Neuronal stem cell (in vitro differentiated cells): Measurements from ENCODE around the gene TBC1D28.
A peak's percentile ranks its signal among the peaks of the same experiment; 100 is the strongest.
"Not testable (repeated sequence)": the region's sequence is repeated elsewhere in the genome, so short reads cannot be mapped to it uniquely, and the experiment has no call there.

Experiments used
- DNase-seq: peaks from one replicate; pipeline ENCODE4 v3.0.0-alpha.2; 2013; ENCODE audit warnings: low spot score
- H2AFZ ChIP-seq: one replicate; pipeline ENCODE4 v1.6.1; 2013; ENCODE audit warnings: mild to moderate bottlenecking, low read length, inconsistent platforms
- H2AK5ac ChIP-seq: 2 replicates; pipeline ENCODE4 v1.6.1; 2013; ENCODE audit warnings: low read depth, mild to moderate bottlenecking, inconsistent platforms, low read length, moderate library complexity, mixed read lengths
- H2BK120ac ChIP-seq: 2 replicates; pipeline ENCODE4 v1.6.1; 2013; ENCODE audit warnings: low read depth, mild to moderate bottlenecking, inconsistent platforms, low read length, moderate library complexity, mixed read lengths
- H2BK12ac ChIP-seq: one replicate; pipeline ENCODE4 v1.6.1; 2013; ENCODE audit warnings: low read length, inconsistent platforms
- H2BK15ac ChIP-seq: 2 replicates; pipeline ENCODE4 v1.6.1; 2013; ENCODE audit warnings: mild to moderate bottlenecking, low read length, inconsistent platforms, mixed read lengths
- H2BK5ac ChIP-seq: one replicate; pipeline ENCODE4 v1.6.1; 2013; ENCODE audit warnings: inconsistent platforms, mild to moderate bottlenecking, low read length, moderate library complexity
- H3K14ac ChIP-seq: one replicate; pipeline ENCODE4 v1.6.1; 2013; ENCODE audit warnings: low read length, inconsistent platforms
- H3K18ac ChIP-seq: 2 replicates; pipeline ENCODE4 v1.6.1; 2013; ENCODE audit warnings: low read length, inconsistent platforms
- H3K23ac ChIP-seq: 2 replicates; pipeline ENCODE4 v1.6.1; 2013; ENCODE audit warnings: low read depth, mild to moderate bottlenecking, mixed read lengths, low read length, inconsistent platforms; ENCODE audit not compliant: poor library complexity
- H3K27ac ChIP-seq: replicated peaks from 3 replicates; pipeline ENCODE4 v1.5.1; 2013; ENCODE audit warnings: low read length, inconsistent platforms
- H3K27me3 ChIP-seq, 3 experiments: 2 replicates each; pipeline ENCODE4 v1.6.1; 2013; ENCODE audit warnings: low read length in 3 of 3, mild to moderate bottlenecking in 2 of 3, inconsistent platforms in 1 of 3, low read depth in 1 of 3, mixed read lengths in 1 of 3, moderate library complexity in 1 of 3; ENCODE audit not compliant: control insufficient read depth in 3 of 3, insufficient read depth in 3 of 3
- H3K36me3 ChIP-seq, 2 donors: replicated peaks in 1 of 2; 2 replicates each; pipeline ENCODE4 v1.6.1; 2013; ENCODE audit warnings: low read length in 2 of 2; ENCODE audit not compliant: control insufficient read depth in 2 of 2, insufficient read depth in 2 of 2
- H3K4ac ChIP-seq: 2 replicates; pipeline ENCODE4 v1.6.1; 2013; ENCODE audit warnings: inconsistent platforms, mild to moderate bottlenecking, low read length, moderate library complexity
- H3K4me1 ChIP-seq, 2 donors: 1 replicate in 1 of 2; 2 replicates in 1 of 2; pipeline ENCODE4 v1.6.1; 2013; ENCODE audit warnings: low read length in 2 of 2, low read depth in 1 of 2; ENCODE audit not compliant: control insufficient read depth in 2 of 2, insufficient read depth in 1 of 2
- H3K4me2 ChIP-seq: one replicate; pipeline ENCODE4 v1.6.1; 2013; ENCODE audit warnings: mild to moderate bottlenecking, low read length, inconsistent platforms; ENCODE audit not compliant: insufficient read depth, poor library complexity, severe bottlenecking
- H3K4me3 ChIP-seq, 2 donors: 2 replicates each; pipeline ENCODE4 v1.5.1; 2013; ENCODE audit warnings: low read length in 2 of 2, mild to moderate bottlenecking in 2 of 2, inconsistent platforms in 1 of 2, moderate library complexity in 1 of 2
- H3K79me1 ChIP-seq: one replicate; pipeline ENCODE4 v1.6.1; 2013; ENCODE audit warnings: low read depth, mild to moderate bottlenecking, inconsistent platforms, low read length, moderate library complexity
- H3K9ac ChIP-seq: one replicate; pipeline ENCODE4 v1.6.1; 2013; ENCODE audit warnings: mild to moderate bottlenecking, low read depth, low read length, inconsistent platforms; ENCODE audit not compliant: poor library complexity
- H3K9me3 ChIP-seq, 2 donors: replicated peaks in 1 of 2; 2 replicates each; pipeline versions ENCODE3 to v1.6.1; 2013; ENCODE audit warnings: low read length in 2 of 2, mild to moderate bottlenecking in 2 of 2, inconsistent platforms in 1 of 2, low read depth in 1 of 2, mixed read lengths in 1 of 2, moderate library complexity in 1 of 2; ENCODE audit not compliant: control insufficient read depth in 2 of 2, insufficient read depth in 1 of 2
- H4K8ac ChIP-seq: one replicate; pipeline ENCODE4 v1.6.1; 2013; ENCODE audit warnings: low read depth, mild to moderate bottlenecking, inconsistent platforms, low read length, moderate library complexity
- H4K91ac ChIP-seq: one replicate; pipeline ENCODE4 v1.6.1; 2013; ENCODE audit warnings: low read length, low read depth, mild to moderate bottlenecking, inconsistent platforms; ENCODE audit not compliant: poor library complexity
- whole genome bisulfite sequencing, 2 donors: extraction: QIAGEN DNeasy Blood & Tissue Kit; methylation state at CpG; one replicate each; pipeline ENCODE4 v1.1.7; 2013; ENCODE audit warnings: missing lambda C conversion rate in 2 of 2, mixed read lengths in 1 of 2; ENCODE audit not compliant: insufficient read length in 2 of 2, insufficient replicate concordance in 1 of 2; ENCODE audit errors: extremely low coverage in 2 of 2; 5-methylcytosine and 5-hydroxymethylcytosine counted together

TBC1D28 gene

GRCh38 chr17:18638357-18638756 is 5.8 kb downstream of the TBC1D28 start:
- H3K27ac ChIP-seq, H2BK15ac ChIP-seq, H4K8ac ChIP-seq, H2AK5ac ChIP-seq, H3K9me3 ChIP-seq, H2AFZ ChIP-seq, H3K4me1 ChIP-seq, H3K18ac ChIP-seq, H3K36me3 ChIP-seq, H3K23ac ChIP-seq, H4K91ac ChIP-seq, H2BK120ac ChIP-seq, H3K14ac ChIP-seq, H2BK5ac ChIP-seq, H2BK12ac ChIP-seq, H3K79me1 ChIP-seq, H3K4me3 ChIP-seq, H3K9ac ChIP-seq, H3K4me2 ChIP-seq, H3K4ac ChIP-seq, DNase-seq, H3K27me3 ChIP-seq: not testable (repeated sequence)
- no CpG with 5 or more reads among the region's 13 CpGs for WGBS, 2 donors

DNA sequence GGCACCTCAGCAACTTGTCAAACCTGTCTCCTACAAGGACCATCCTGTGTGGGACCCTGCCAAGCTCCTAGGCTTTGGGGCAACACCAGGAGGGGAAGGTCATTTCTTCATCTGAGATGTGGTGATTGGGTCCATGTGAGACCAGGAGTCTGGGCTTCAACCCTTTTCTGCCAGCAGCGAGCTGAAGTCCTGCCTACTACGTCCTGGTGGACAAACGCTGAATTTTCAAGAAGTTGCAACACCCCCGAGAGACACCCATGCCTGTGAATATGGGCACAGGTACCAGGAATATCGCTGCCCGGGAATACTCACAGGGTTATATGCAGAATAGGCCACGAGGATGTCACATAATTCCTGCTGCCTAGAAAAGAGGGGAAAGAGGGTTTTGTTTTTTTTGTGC is 8.0 kb downstream of the TBC1D28 start:
- not testable (repeated sequence) for H3K18ac ChIP-seq, H3K23ac ChIP-seq, H3K27me3 ChIP-seq, H2AK5ac ChIP-seq, H2AFZ ChIP-seq, H3K9me3 ChIP-seq, DNase-seq, H4K91ac ChIP-seq, H2BK12ac ChIP-seq, H3K14ac ChIP-seq, H2BK15ac ChIP-seq, H3K27ac ChIP-seq, H3K4me2 ChIP-seq, H3K36me3 ChIP-seq, H3K9ac ChIP-seq, H3K4me1 ChIP-seq, H2BK5ac ChIP-seq, H4K8ac ChIP-seq, H3K4me3 ChIP-seq, H3K79me1 ChIP-seq, H2BK120ac ChIP-seq, H3K4ac ChIP-seq
- WGBS, 2 donors: no CpG with 5 or more reads among the region's 7 CpGs

- not testable (repeated sequence) for H3K23ac ChIP-seq, H2AFZ ChIP-seq, H3K9ac ChIP-seq, H3K14ac ChIP-seq, H2BK5ac ChIP-seq, H3K4ac ChIP-seq, H3K18ac ChIP-seq, H3K9me3 ChIP-seq, H3K36me3 ChIP-seq, H4K8ac ChIP-seq, H4K91ac ChIP-seq, H3K4me2 ChIP-seq, H3K27ac ChIP-seq, H3K4me1 ChIP-seq, DNase-seq, H3K79me1 ChIP-seq, H3K4me3 ChIP-seq, H3K27me3 ChIP-seq, H2BK12ac ChIP-seq, H2BK15ac ChIP-seq, H2BK120ac ChIP-seq, H2AK5ac ChIP-seq
- no CpG with 5 or more reads among the region's 7 CpGs for WGBS, 2 donors
Observed at GRCh38 chr17:18635773-18636172, 8.4 kb downstream of the TBC1D28 start.

- DNase-seq, H2AFZ ChIP-seq, H3K36me3 ChIP-seq: not testable (repeated sequence)
Observed at GRCh38 chr17:18634550-18635263, 9.5 kb downstream of the TBC1D28 start.

More at GRCh38 chr17:18634550-18635263, 9.5 kb downstream of the TBC1D28 start:
- not testable (repeated sequence) for H4K8ac ChIP-seq, H2BK120ac ChIP-seq, H2BK15ac ChIP-seq, H3K9ac ChIP-seq, H3K4ac ChIP-seq, H3K4me3 ChIP-seq, H2BK12ac ChIP-seq, H2AK5ac ChIP-seq, H3K9me3 ChIP-seq, H2BK5ac ChIP-seq, H3K27me3 ChIP-seq, H3K23ac ChIP-seq, H3K4me1 ChIP-seq, H3K27ac ChIP-seq, H3K14ac ChIP-seq, H3K79me1 ChIP-seq, H4K91ac ChIP-seq
- WGBS, 2 donors: no CpG with 5 or more reads among the region's 56 CpGs
- H3K4me2 ChIP-seq: peak overlapping the region; percentile 33
- peak overlapping the region; percentile 28 for H3K18ac ChIP-seq
